GM18907 (cell line): Measurements from ENCODE around the gene SPOCK1.

ENCODE experiments used
- ATAC-seq: cut with Tn5 transposase; IDR thresholded peaks from one replicate; pipeline ENCODE4 v1.9.1; 2021; ENCODE audit warnings: mild to moderate bottlenecking, moderate library complexity; ENCODE audit not compliant: unreplicated experiment

SPOCK1 gene

GRCh38 chr5:137368651-137369050 is 130.5 kb downstream of the SPOCK1 start:
- ATAC-seq, result no peak

GRCh38 chr5:137367951-137368350 is 131.2 kb downstream of the SPOCK1 start:
- no peak for ATAC-seq

- ATAC-seq, result no peak
These were observed 132.6 kb downstream of the SPOCK1 start for GRCh38 chr5:137366526-137366925.

- ATAC-seq, result no peak
These were observed 133.8 kb downstream of the SPOCK1 start for GRCh38 chr5:137365126-137365865.

- ATAC-seq, result no peak
These were observed 137.8 kb downstream of the SPOCK1 start for GRCh38 chr5:137361280-137361679.

- no peak for ATAC-seq
These were observed 138.5 kb downstream of the SPOCK1 start for GRCh38 chr5:137360607-137361006.

GRCh38 chr5:137359941-137360340 is 139.2 kb downstream of the SPOCK1 start:
- no peak for ATAC-seq

GRCh38 chr5:137357436-137357835 is 141.7 kb downstream of the SPOCK1 start:
- ATAC-seq, result no peak

- ATAC-seq, result no peak
These were observed 143.0 kb downstream of the SPOCK1 start for GRCh38 chr5:137356127-137356526.

- ATAC-seq, result no peak
These were observed 143.4 kb downstream of the SPOCK1 start for GRCh38 chr5:137355708-137356107.

GRCh38 chr5:137352095-137352494 is 147.0 kb downstream of the SPOCK1 start:
- ATAC-seq, result no peak

- ATAC-seq, result no peak
These were observed 148.3 kb downstream of the SPOCK1 start for GRCh38 chr5:137350791-137351190.

GRCh38 chr5:137348759-137349158 is 150.4 kb downstream of the SPOCK1 start:
- no peak for ATAC-seq

- ATAC-seq, result no peak
These were observed 151.3 kb downstream of the SPOCK1 start for GRCh38 chr5:137347865-137348264.

GRCh38 chr5:137346281-137346680 is 152.8 kb downstream of the SPOCK1 start:
- no peak for ATAC-seq

GRCh38 chr5:137345396-137345795 is 153.7 kb downstream of the SPOCK1 start:
- no peak for ATAC-seq

- ATAC-seq, result no peak
These were observed 154.3 kb downstream of the SPOCK1 start for GRCh38 chr5:137344723-137345322.

- no peak for ATAC-seq
These were observed 155.1 kb downstream of the SPOCK1 start for GRCh38 chr5:137344021-137344420.

- no peak for ATAC-seq
These were observed 156.4 kb downstream of the SPOCK1 start for GRCh38 chr5:137342764-137343163.

- ATAC-seq, result no peak
These were observed 157.3 kb downstream of the SPOCK1 start for GRCh38 chr5:137341831-137342230.

GRCh38 chr5:137340881-137341280 is 158.2 kb downstream of the SPOCK1 start:
- ATAC-seq, result no peak

- no peak for ATAC-seq
These were observed 162.5 kb downstream of the SPOCK1 start for GRCh38 chr5:137336565-137337120.
